ENCODE data around the gene KIF7.

- TF ChIP-seq CTCF (IDR thresholded peaks at IDR 0.05) (no peak), POLR2A (IDR thresholded peaks at IDR 0.05) (no peak)
These were observed 23.9 kb upstream of the KIF7 start, which contains the start of gene PLIN1 for GRCh38 chr15:89679212-89679611.
